Measurements from ENCODE around the gene ABI2.

DNA sequence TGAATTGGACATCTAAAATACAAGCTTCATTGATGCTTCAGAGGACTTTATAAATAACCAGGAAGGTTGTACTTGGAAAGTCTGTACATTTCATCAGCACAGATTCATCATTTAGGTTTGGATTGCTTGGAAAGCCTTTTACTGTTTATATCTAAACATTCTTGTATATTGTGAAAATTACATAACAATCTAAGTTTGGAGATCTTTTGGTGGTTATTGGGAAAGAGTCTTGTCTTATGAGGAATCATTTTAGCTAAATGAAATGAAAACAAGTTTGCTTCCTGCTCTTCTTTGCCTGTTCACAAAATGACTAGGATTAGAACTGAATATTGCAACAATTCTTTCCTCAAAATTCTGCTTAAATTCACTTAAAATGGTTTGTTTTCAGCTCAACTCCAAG lies 79.3 kb downstream of the ABI2 start:
- TF ChIP-seq, protein P1, sequence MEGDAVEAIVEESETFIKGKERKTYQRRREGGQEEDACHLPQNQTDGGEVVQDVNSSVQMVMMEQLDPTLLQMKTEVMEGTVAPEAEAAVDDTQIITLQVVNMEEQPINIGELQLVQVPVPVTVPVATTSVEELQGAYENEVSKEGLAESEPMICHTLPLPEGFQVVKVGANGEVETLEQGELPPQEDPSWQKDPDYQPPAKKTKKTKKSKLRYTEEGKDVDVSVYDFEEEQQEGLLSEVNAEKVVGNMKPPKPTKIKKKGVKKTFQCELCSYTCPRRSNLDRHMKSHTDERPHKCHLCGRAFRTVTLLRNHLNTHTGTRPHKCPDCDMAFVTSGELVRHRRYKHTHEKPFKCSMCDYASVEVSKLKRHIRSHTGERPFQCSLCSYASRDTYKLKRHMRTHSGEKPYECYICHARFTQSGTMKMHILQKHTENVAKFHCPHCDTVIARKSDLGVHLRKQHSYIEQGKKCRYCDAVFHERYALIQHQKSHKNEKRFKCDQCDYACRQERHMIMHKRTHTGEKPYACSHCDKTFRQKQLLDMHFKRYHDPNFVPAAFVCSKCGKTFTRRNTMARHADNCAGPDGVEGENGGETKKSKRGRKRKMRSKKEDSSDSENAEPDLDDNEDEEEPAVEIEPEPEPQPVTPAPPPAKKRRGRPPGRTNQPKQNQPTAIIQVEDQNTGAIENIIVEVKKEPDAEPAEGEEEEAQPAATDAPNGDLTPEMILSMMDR (conservative IDR thresholded peaks at IDR 0.05; ENCODE audit: low read depth, low read length), result no peak
- TF ChIP-seq, protein P2, sequence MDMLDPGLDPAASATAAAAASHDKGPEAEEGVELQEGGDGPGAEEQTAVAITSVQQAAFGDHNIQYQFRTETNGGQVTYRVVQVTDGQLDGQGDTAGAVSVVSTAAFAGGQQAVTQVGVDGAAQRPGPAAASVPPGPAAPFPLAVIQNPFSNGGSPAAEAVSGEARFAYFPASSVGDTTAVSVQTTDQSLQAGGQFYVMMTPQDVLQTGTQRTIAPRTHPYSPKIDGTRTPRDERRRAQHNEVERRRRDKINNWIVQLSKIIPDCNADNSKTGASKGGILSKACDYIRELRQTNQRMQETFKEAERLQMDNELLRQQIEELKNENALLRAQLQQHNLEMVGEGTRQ (IDR thresholded peaks at IDR 0.05; ENCODE audit: low read depth, low read length), result no peak
- no peak; the same call in 1 of the 2 replicates for TF ChIP-seq CEBPB (IDR thresholded peaks at IDR 0.05; ENCODE audit: low read depth, low read length)
- no peak for TF ChIP-seq POLR2A (IDR thresholded peaks at IDR 0.05; ENCODE audit: low read depth, low read length)
- no peak for TF ChIP-seq MXI1 (IDR thresholded peaks at IDR 0.05; ENCODE audit: borderline replicate concordance, low read depth, low read length)
- TF ChIP-seq RAD21 (IDR thresholded peaks at IDR 0.05; ENCODE audit: low read length), result no peak
